ENCODE data around the gene ZNF280A.

- no peak for TF ChIP-seq CTCF (IDR thresholded peaks at IDR 0.05; ENCODE audit: poor library complexity)
- TF ChIP-seq EZH2 (IDR thresholded peaks at IDR 0.05; ENCODE audit: borderline replicate concordance), result no peak
Observed at GRCh38 chr22:22519591-22519990, 479 bp downstream of the ZNF280A start.

All from hepatocyte (in vitro differentiated cells).